Measurements from ENCODE around the gene LINGO1. TPM values are rescaled to one million over a fixed set of nuclear protein-coding genes. Genes with fewer than 3 reads are reported as not detected.

The LINGO1 gene
- total RNA-seq, 1 donor from 2014 or later: 12.0 TPM

GRCh38 chr15:77608774-77609173, 23.9 kb downstream of the LINGO1 start:
- no peak for TF ChIP-seq CTCF (IDR thresholded peaks at IDR 0.05)
- no peak for DNase-seq (ENCODE audit: low spot score)
- peaks cover 56% of the 10 kb centered on the region for H3K4me1 Mint-ChIP-seq (ENCODE audit: low read depth)
- H3K27me3 Mint-ChIP-seq (ENCODE audit: low read depth): no peaks in the 10 kb centered on the region
- H3K9me3 Mint-ChIP-seq (ENCODE audit: low read depth): no peaks in the 10 kb centered on the region
- no peak overlapping the region for H3K27ac Mint-ChIP-seq (ENCODE audit: unreplicated experiment)
- H3K36me3 Mint-ChIP-seq (ENCODE audit: low read depth): no peaks in the 10 kb centered on the region
- H3K4me3 Mint-ChIP-seq (ENCODE audit: unreplicated experiment): no peak overlapping the region

- no peaks in the 10 kb centered on the region for H3K9me3 Mint-ChIP-seq (ENCODE audit: low read depth)
- H3K4me1 Mint-ChIP-seq (ENCODE audit: low read depth): peaks cover 58% of the 10 kb centered on the region
- peak overlapping the region; percentile 69 for H3K27ac Mint-ChIP-seq (ENCODE audit: unreplicated experiment)
- H3K27me3 Mint-ChIP-seq (ENCODE audit: low read depth): no peaks in the 10 kb centered on the region
- no peak for DNase-seq (ENCODE audit: low spot score)
- no peak overlapping the region for H3K4me3 Mint-ChIP-seq (ENCODE audit: unreplicated experiment)
- no peak for TF ChIP-seq CTCF (IDR thresholded peaks at IDR 0.05)
- no peaks in the 10 kb centered on the region for H3K36me3 Mint-ChIP-seq (ENCODE audit: low read depth)
Observed at GRCh38 chr15:77607894-77608261, 24.8 kb downstream of the LINGO1 start.

- Mint-ChIP-seq H3K27ac (ENCODE audit: unreplicated experiment) (peak overlapping the region; percentile 69), H3K27me3 (ENCODE audit: low read depth) (no peaks in the 10 kb centered on the region), H3K36me3 (ENCODE audit: low read depth) (no peaks in the 10 kb centered on the region), H3K4me1 (ENCODE audit: low read depth) (peaks cover 58% of the 10 kb centered on the region), H3K4me3 (ENCODE audit: unreplicated experiment) (no peak overlapping the region), H3K9me3 (ENCODE audit: low read depth) (no peaks in the 10 kb centered on the region)
- no peak for DNase-seq (ENCODE audit: low spot score)
- no peak for TF ChIP-seq CTCF (IDR thresholded peaks at IDR 0.05)
Observed at GRCh38 chr15:77607111-77607893, 25.4 kb downstream of the LINGO1 start.

GRCh38 chr15:77606142-77607034, 26.3 kb downstream of the LINGO1 start:
- peak overlapping the region; percentile 69 for H3K27ac Mint-ChIP-seq (ENCODE audit: unreplicated experiment)
- TF ChIP-seq CTCF (IDR thresholded peaks at IDR 0.05): no peak
- H3K4me3 Mint-ChIP-seq (ENCODE audit: unreplicated experiment): no peak overlapping the region
- H3K4me1 Mint-ChIP-seq (ENCODE audit: low read depth): peaks cover 57% of the 10 kb centered on the region
- H3K27me3 Mint-ChIP-seq (ENCODE audit: low read depth): no peaks in the 10 kb centered on the region
- no peak for DNase-seq (ENCODE audit: low spot score)
- no peaks in the 10 kb centered on the region for H3K36me3 Mint-ChIP-seq (ENCODE audit: low read depth)
- H3K9me3 Mint-ChIP-seq (ENCODE audit: low read depth): no peaks in the 10 kb centered on the region

- no peak for TF ChIP-seq CTCF (IDR thresholded peaks at IDR 0.05)
- H3K4me3 Mint-ChIP-seq (ENCODE audit: unreplicated experiment): no peak overlapping the region
- no peak for DNase-seq (ENCODE audit: low spot score)
- H3K4me1 Mint-ChIP-seq (ENCODE audit: low read depth): peaks cover 50% of the 10 kb centered on the region
- H3K27ac Mint-ChIP-seq (ENCODE audit: unreplicated experiment): no peak overlapping the region
- H3K9me3 Mint-ChIP-seq (ENCODE audit: low read depth): no peaks in the 10 kb centered on the region
- no peaks in the 10 kb centered on the region for H3K27me3 Mint-ChIP-seq (ENCODE audit: low read depth)
- no peaks in the 10 kb centered on the region for H3K36me3 Mint-ChIP-seq (ENCODE audit: low read depth)
Observed at GRCh38 chr15:77605547-77605946, 27.2 kb downstream of the LINGO1 start.
